Measurements from ENCODE around the gene ZNF528.

The ZNF528 gene

GRCh38 chr19:52397310-52398080 is at the start of gene ZNF528:
TSS of gene ZNF528 (plus strand) at chr19:52397849. CDS start at chr19:52402014, 4,165 bp downstream.
- DNase-seq (ENCODE audit: low read depth, low spot score) = peak; percentile 97

GRCh38 chr19:52351512-52351911 is 46.1 kb upstream of the ZNF528 start:
- no peak for DNase-seq (ENCODE audit: low read depth, low spot score)

GRCh38 chr19:52366414-52366824 is 31.2 kb upstream of the ZNF528 start:
- no peak for DNase-seq (ENCODE audit: low read depth, low spot score)

- DNase-seq (ENCODE audit: low read depth, low spot score) = peak; percentile 97
Observed at GRCh38 chr19:52369559-52370340, 27.9 kb upstream of the ZNF528 start, which contains the start of gene ZNF880. TSS of gene ZNF880 (plus strand) at chr19:52369923. CDS start at chr19:52369966, 43 bp downstream.

- no peak for DNase-seq (ENCODE audit: low read depth, low spot score)
Observed at GRCh38 chr19:52370341-52370710, 27.3 kb upstream of the ZNF528 start.

GRCh38 chr19:52391135-52391534 is 6.5 kb upstream of the ZNF528 start:
- no peak for DNase-seq (ENCODE audit: low read depth, low spot score)

- no peak for DNase-seq (ENCODE audit: low read depth, low spot score)
Observed at GRCh38 chr19:52398081-52398441, 412 bp downstream of the ZNF528 start.

- no peak for DNase-seq (ENCODE audit: low read depth, low spot score)
Observed at GRCh38 chr19:52410276-52410675, 12.6 kb downstream of the ZNF528 start.

GRCh38 chr19:52415711-52416110 is 18.1 kb downstream of the ZNF528 start:
- DNase-seq (ENCODE audit: low read depth, low spot score) = no peak

- no peak for DNase-seq (ENCODE audit: low read depth, low spot score)
Observed at GRCh38 chr19:52428937-52429336, 31.3 kb downstream of the ZNF528 start, which contains the start of gene ZNF534. TSS of gene ZNF534 (plus strand) at chr19:52429148. CDS start at chr19:52431475, 2,327 bp downstream.

- no peak for DNase-seq (ENCODE audit: low read depth, low spot score)
Observed at GRCh38 chr19:52442179-52442578, 44.5 kb downstream of the ZNF528 start.

- no peak for DNase-seq (ENCODE audit: low read depth, low spot score)
Observed at GRCh38 chr19:52444506-52444905, 46.9 kb downstream of the ZNF528 start.

- DNase-seq (ENCODE audit: low read depth, low spot score) = no peak
Observed at GRCh38 chr19:52451241-52451640, 53.6 kb downstream of the ZNF528 start.

GRCh38 chr19:52453324-52454094 is 55.9 kb downstream of the ZNF528 start, which contains the start of gene ZNF578:
TSS of gene ZNF578 (plus strand) at chr19:52453553. CDS start at chr19:52501846, 48,293 bp downstream.
- peak; percentile 92 for DNase-seq (ENCODE audit: low read depth, low spot score)

GRCh38 chr19:52464798-52465470 is 67.3 kb downstream of the ZNF528 start:
- DNase-seq (ENCODE audit: low read depth, low spot score) = no peak

Data from astrocyte of the hippocampus (primary cell).